Suprapubic skin (tissue), 4 donors: Measurements from ENCODE around the gene FKBP15.

Experiments used
- CTCF ChIP-seq, 2 donors: fragments of 200-600 bp in 1 of 2; fragments of 450-650 bp in 1 of 2; sonication (generic) in 1 of 2; IDR thresholded peaks; one replicate each; pipeline ENCODE4 v1.5.1; 2016 to 2019; ENCODE audit warnings: antibody characterized with exemption in 2 of 2, mild to moderate bottlenecking in 1 of 2, moderate library complexity in 1 of 2
- EP300 ChIP-seq: sonication (generic); formaldehyde crosslinking; IDR thresholded peaks from one replicate; pipeline ENCODE4 v1.6.1; 2017; ENCODE audit warnings: antibody characterized with exemption
- POLR2AphosphoS5 ChIP-seq, 3 donors: sonication (generic); formaldehyde crosslinking; IDR thresholded peaks; one replicate each; pipeline ENCODE4 v1.6.1; 2017; ENCODE audit warnings: antibody characterized with exemption in 3 of 3

- no peak for TF ChIP-seq CTCF (IDR thresholded peaks at IDR 0.05)
- TF ChIP-seq POLR2AphosphoS5 (IDR thresholded peaks at IDR 0.05) = no peak
- TF ChIP-seq EP300 = no peak
Observed at GRCh38 chr9:113186137-113186755, 34.8 kb downstream of the FKBP15 start.
